HEK293 (cell line): Measurements from ENCODE around the gene MSH2.
"Not testable (repeated sequence)": the region's sequence is repeated elsewhere in the genome, so short reads cannot be mapped to it uniquely, and the experiment has no call there.

Source experiments
- HOXA7 ChIP-seq: sonication (generic); formaldehyde crosslinking; IDR thresholded peaks from 2 replicates; pipeline ENCODE4 v1.8.1; 2022; ENCODE audit warnings: missing genetic modification reagents, borderline replicate concordance
- KLF1 ChIP-seq: fragments of 450-650 bp; formaldehyde crosslinking; IDR thresholded peaks from 2 replicates; pipeline ENCODE4 v1.5.1; 2016; ENCODE audit warnings: missing biosample characterization, missing genetic modification characterization
- OSR2 ChIP-seq: fragments of 450-650 bp; formaldehyde crosslinking; IDR thresholded peaks from 2 replicates; pipeline ENCODE4 v1.5.1; 2016; ENCODE audit warnings: missing biosample characterization, missing genetic modification characterization
- PRDM1 ChIP-seq: fragments of 450-650 bp; formaldehyde crosslinking; IDR thresholded peaks from 2 replicates; pipeline ENCODE4; 2016; ENCODE audit warnings: missing biosample characterization, missing genetic modification characterization
- TCF7L2 ChIP-seq: IDR thresholded peaks from 2 replicates; pipeline ENCODE4 v1.6.1; 2011; ENCODE audit warnings: low read depth, mild to moderate bottlenecking, inconsistent platforms, low read length, moderate library complexity, borderline replicate concordance
- ZBTB21 ChIP-seq: fragments of 450-650 bp; formaldehyde crosslinking; IDR thresholded peaks from 2 replicates; pipeline ENCODE4 v1.5.1; 2017; ENCODE audit warnings: missing biosample characterization, missing genetic modification characterization
- ZFP3 ChIP-seq: fragments of 450-650 bp; formaldehyde crosslinking; IDR thresholded peaks from 2 replicates; pipeline ENCODE4 v1.5.1; 2016; ENCODE audit warnings: low read depth, missing biosample characterization, missing genetic modification characterization
- ZNF169 ChIP-seq: fragments of 450-650 bp; formaldehyde crosslinking; IDR thresholded peaks from 2 replicates; pipeline ENCODE4 v1.5.1; 2016; ENCODE audit warnings: missing biosample characterization, missing genetic modification characterization
- ZNF747 ChIP-seq: fragments of 450-650 bp; formaldehyde crosslinking; IDR thresholded peaks from 2 replicates; pipeline ENCODE4 v1.5.1; 2016; ENCODE audit warnings: missing biosample characterization, missing genetic modification characterization
- ZSCAN23 ChIP-seq: fragments of 450-650 bp; formaldehyde crosslinking; IDR thresholded peaks from 2 replicates; pipeline ENCODE4 v1.5.1; 2016; ENCODE audit warnings: missing biosample characterization, missing genetic modification characterization
- TF ChIP-seq, protein P1 (sequence below): fragments of 450-650 bp; formaldehyde crosslinking; IDR thresholded peaks from 2 replicates; pipeline ENCODE4 v1.5.1; 2016; ENCODE audit warnings: missing biosample characterization, missing genetic modification characterization
- TF ChIP-seq, protein P2 (sequence below): fragments of 450-650 bp; formaldehyde crosslinking; IDR thresholded peaks from 2 replicates; pipeline ENCODE4 v1.5.1; 2016; ENCODE audit warnings: missing biosample characterization, missing genetic modification characterization
- TF ChIP-seq, protein P3 (sequence below): fragments of 450-650 bp; formaldehyde crosslinking; IDR thresholded peaks from 2 replicates; pipeline ENCODE4 v1.5.1; 2016; ENCODE audit warnings: missing biosample characterization, missing genetic modification characterization
- TF ChIP-seq, protein P4 (sequence below): fragments of 450-650 bp; formaldehyde crosslinking; IDR thresholded peaks from 2 replicates; pipeline ENCODE4 v1.5.1; 2016; ENCODE audit warnings: missing biosample characterization, missing genetic modification characterization

DNA sequence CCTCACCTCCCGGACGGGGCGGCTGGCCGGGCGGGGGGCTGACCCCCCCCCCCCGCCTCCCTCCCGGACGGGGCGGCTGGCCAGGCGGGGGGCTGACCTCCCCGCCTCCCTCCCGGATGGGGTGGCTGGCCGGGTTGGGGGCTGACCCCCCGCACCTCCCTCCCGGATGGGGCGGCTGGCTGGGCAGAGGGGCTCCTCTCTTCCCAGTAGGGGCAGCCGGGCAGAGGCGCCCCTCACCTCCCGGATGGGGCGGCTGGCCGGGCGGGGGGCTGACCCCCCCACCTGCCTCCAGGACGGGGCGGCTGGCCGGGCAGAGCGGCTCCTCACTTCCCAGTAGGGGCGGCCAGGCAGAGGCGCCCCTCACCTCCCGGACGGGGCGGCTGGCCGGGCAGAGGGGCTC, 30.1 kb downstream of the MSH2 start:
- TF ChIP-seq, protein P1, sequence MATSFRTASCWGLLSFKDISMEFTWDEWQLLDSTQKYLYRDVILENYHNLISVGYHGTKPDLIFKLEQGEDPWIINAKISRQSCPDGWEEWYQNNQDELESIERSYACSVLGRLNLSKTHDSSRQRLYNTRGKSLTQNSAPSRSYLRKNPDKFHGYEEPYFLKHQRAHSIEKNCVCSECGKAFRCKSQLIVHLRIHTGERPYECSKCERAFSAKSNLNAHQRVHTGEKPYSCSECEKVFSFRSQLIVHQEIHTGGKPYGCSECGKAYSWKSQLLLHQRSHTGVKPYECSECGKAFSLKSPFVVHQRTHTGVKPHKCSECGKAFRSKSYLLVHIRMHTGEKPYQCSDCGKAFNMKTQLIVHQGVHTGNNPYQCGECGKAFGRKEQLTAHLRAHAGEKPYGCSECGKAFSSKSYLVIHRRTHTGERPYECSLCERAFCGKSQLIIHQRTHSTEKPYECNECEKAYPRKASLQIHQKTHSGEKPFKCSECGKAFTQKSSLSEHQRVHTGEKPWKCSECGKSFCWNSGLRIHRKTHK (tag by site-specific recombination) = not testable (repeated sequence)
- TF ChIP-seq KLF1; PRDM1; HOXA7 (CRISPR knock-in tag); TCF7L2; ZNF747; OSR2 (tag by site-specific recombination); ZFP3 (tag by site-specific recombination); ZNF169 (tag by site-specific recombination); ZBTB21; ZSCAN23: not testable (repeated sequence)
- TF ChIP-seq, protein P2, sequence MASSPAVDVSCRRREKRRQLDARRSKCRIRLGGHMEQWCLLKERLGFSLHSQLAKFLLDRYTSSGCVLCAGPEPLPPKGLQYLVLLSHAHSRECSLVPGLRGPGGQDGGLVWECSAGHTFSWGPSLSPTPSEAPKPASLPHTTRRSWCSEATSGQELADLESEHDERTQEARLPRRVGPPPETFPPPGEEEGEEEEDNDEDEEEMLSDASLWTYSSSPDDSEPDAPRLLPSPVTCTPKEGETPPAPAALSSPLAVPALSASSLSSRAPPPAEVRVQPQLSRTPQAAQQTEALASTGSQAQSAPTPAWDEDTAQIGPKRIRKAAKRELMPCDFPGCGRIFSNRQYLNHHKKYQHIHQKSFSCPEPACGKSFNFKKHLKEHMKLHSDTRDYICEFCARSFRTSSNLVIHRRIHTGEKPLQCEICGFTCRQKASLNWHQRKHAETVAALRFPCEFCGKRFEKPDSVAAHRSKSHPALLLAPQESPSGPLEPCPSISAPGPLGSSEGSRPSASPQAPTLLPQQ (tag by site-specific recombination) = not testable (repeated sequence)
- TF ChIP-seq, protein P3, sequence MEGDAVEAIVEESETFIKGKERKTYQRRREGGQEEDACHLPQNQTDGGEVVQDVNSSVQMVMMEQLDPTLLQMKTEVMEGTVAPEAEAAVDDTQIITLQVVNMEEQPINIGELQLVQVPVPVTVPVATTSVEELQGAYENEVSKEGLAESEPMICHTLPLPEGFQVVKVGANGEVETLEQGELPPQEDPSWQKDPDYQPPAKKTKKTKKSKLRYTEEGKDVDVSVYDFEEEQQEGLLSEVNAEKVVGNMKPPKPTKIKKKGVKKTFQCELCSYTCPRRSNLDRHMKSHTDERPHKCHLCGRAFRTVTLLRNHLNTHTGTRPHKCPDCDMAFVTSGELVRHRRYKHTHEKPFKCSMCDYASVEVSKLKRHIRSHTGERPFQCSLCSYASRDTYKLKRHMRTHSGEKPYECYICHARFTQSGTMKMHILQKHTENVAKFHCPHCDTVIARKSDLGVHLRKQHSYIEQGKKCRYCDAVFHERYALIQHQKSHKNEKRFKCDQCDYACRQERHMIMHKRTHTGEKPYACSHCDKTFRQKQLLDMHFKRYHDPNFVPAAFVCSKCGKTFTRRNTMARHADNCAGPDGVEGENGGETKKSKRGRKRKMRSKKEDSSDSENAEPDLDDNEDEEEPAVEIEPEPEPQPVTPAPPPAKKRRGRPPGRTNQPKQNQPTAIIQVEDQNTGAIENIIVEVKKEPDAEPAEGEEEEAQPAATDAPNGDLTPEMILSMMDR = not testable (repeated sequence)
- TF ChIP-seq, protein P4, sequence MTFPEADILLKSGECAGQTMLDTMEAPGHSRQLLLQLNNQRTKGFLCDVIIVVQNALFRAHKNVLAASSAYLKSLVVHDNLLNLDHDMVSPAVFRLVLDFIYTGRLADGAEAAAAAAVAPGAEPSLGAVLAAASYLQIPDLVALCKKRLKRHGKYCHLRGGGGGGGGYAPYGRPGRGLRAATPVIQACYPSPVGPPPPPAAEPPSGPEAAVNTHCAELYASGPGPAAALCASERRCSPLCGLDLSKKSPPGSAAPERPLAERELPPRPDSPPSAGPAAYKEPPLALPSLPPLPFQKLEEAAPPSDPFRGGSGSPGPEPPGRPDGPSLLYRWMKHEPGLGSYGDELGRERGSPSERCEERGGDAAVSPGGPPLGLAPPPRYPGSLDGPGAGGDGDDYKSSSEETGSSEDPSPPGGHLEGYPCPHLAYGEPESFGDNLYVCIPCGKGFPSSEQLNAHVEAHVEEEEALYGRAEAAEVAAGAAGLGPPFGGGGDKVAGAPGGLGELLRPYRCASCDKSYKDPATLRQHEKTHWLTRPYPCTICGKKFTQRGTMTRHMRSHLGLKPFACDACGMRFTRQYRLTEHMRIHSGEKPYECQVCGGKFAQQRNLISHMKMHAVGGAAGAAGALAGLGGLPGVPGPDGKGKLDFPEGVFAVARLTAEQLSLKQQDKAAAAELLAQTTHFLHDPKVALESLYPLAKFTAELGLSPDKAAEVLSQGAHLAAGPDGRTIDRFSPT (tag by site-specific recombination) = not testable (repeated sequence)
